DMS153 treated with DMSO at 0.1 percent for 48 hours (cell line): ENCODE measurements around the gene COL15A1.
"Not testable (repeated sequence)": the region's sequence is repeated elsewhere in the genome, so short reads cannot be mapped to it uniquely, and the experiment has no call there.

Experiments used
- DNase-seq: peaks from one replicate; lab custom pipeline; 2025; ENCODE audit not compliant: unreplicated experiment; lab: John Stamatoyannopoulos, UW

Gene COL15A1

DNA sequence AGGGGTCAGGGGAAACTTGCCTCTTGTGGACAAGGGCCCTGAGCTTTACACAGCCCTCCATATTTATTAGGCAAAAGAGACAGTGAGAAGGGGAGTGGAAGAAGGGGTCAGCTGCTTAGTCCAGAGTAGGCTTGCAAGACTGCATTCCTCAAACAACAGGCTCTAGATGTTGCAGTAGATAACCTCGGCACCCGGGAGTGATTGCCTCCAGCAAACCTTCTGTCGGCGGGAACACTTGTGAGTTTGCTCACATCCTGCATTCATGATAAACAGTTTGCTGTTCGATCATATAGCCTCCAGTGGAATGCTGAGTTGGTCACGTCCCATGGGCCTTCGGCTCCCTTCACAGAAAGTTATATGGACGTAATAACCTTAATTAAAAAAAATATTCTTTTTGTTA lies 66.7 kb downstream of the COL15A1 start:
- DNase-seq, result not testable (repeated sequence)

DNA sequence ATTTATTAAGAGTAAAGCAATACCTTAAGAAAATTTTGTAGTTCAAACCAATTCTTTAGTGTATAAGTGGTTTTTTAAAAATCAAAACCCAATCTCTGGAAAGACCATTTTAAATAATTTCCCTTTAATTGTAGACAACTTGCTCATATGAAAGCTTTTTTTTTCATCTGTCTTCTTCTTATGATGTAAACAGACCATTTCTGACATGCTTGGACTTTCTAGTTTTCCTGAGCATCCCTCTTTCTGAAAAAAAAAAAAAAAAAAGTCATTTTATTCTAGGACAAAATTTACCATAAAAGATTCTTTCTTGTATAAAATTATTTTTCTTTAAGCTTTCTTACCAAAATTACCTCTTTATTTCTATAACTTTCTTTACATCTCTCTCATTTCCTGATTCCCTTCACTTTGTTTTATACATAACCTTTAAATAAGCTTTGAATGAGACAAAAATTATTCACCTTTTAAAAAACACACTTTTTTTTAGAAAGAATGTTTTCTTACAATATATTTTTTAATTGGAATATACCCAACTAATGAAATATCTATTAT lies 67.5 kb downstream of the COL15A1 start:
- no peak for DNase-seq

DNA sequence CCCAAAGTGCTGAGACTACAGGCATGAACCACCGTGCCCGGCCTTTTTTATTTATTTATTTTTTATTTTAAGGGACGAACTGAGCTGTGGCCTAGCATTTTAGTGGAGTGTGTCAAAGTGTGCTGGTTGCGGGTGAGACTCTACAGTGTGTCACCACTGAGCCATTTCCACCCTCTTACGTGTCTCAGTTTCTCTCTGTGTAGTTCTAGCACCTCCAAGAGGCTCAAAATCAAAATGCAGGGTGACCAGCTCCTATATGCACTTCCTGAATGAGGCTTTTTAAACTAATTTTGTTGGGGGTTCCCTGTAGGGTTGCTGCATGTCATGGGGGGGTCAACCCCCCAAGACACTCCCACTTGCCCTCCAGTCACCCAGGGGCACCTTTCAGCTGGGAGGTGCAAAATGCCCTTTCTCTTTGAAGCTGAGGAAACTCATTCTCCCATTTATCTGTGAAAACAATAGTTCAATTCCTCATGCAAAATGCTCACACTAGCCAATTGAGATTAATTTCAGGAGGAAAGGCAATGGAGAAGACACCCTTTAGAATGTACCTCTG lies 69.3 kb downstream of the COL15A1 start:
- no peak for DNase-seq

DNA sequence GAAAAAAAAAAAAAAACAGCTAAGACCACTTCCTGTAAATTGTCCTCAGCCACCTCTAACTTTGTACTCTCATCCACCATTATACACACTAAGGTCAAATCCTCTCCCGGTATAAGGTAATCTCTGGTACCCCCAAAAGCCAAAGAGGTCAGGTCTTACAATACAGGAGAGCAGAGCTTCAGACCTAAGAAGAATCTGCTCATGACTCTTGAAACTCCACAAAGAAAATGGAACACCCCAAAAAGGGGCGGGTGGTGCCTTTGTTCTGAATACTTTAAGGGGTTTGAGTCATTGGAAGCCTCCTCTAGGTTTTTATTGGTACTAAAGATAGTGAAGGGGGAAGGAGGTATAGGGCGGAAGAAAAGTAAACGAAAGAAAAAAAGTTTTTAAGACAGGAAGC lies 69.8 kb downstream of the COL15A1 start:
- no peak for DNase-seq

GRCh38 chr9:99015448-99015847 lies 71.7 kb downstream of the COL15A1 start:
- DNase-seq, result no peak

GRCh38 chr9:99015890-99016289 lies 72.2 kb downstream of the COL15A1 start:
- DNase-seq, result no peak

GRCh38 chr9:99016681-99017387 lies 73.1 kb downstream of the COL15A1 start:
- no peak for DNase-seq

- DNase-seq, result no peak
Observed at GRCh38 chr9:99018653-99019052, 74.9 kb downstream of the COL15A1 start.

DNA sequence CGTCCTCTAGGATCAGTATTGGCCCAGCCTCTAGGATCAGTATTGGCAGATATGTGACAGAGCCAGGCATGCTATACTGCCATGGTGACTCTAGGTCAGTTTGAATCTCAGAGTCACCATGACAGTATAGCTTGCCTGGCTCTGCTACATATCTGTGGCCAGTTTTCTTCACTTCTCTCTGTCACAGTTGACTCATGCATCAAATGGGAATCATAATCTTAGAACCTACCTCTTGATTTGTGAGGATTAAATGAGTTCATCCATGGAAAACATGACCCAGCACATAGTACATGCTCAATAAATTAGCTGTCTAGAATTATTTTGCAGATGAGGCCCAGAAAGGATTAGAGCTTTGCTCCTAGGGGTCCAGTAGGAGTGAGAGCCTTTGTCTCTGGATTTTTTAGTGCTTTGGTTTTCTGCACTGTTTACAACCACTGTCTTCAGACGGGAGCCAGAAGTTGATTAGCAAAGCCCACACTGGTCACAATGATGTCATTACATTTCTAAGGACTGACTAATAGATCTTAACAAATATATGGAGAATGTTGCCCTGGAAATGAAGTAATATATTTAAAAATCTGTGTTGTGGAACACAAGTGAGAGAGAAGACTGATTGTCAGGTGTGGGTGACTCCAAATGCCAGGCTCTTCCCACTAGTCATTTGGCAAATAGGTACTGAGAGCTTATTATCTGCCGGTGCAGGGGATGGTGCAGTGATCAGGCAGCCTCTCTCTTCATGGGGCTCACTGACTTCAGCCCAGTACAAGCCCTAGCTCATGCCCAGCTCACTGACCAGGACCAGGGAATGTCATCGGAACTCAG lies 76.0 kb downstream of the COL15A1 start:
- DNase-seq, result no peak

GRCh38 chr9:99020786-99021436 lies 77.2 kb downstream of the COL15A1 start:
- DNase-seq, result no peak

GRCh38 chr9:99021512-99021911 lies 77.8 kb downstream of the COL15A1 start:
- no peak for DNase-seq

- no peak for DNase-seq
Observed at GRCh38 chr9:99023231-99023630, 79.5 kb downstream of the COL15A1 start.

DNA sequence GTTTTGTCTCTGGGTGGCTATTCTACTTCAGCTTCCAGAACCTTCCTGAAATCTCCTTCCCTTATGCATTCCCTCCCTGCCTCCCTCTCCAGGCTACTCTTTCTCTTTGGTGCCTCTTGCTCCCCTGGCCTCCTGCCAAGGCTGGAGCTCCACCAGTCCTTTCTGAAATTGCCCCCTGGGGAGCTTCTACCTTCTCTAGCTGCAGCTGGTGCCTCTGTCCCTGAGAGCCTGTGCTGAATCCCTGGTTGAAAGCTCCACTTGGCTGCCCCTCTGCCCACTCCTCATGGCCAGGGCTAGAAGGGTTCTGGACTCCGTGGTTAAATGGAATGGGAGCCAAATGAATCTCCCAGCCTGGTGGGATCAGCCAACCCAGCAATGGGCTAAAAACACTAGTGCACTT lies 80.1 kb downstream of the COL15A1 start:
- peak; percentile 37 for DNase-seq

- DNase-seq, result no peak
Observed at GRCh38 chr9:99024959-99025358, 81.3 kb downstream of the COL15A1 start.

DNA sequence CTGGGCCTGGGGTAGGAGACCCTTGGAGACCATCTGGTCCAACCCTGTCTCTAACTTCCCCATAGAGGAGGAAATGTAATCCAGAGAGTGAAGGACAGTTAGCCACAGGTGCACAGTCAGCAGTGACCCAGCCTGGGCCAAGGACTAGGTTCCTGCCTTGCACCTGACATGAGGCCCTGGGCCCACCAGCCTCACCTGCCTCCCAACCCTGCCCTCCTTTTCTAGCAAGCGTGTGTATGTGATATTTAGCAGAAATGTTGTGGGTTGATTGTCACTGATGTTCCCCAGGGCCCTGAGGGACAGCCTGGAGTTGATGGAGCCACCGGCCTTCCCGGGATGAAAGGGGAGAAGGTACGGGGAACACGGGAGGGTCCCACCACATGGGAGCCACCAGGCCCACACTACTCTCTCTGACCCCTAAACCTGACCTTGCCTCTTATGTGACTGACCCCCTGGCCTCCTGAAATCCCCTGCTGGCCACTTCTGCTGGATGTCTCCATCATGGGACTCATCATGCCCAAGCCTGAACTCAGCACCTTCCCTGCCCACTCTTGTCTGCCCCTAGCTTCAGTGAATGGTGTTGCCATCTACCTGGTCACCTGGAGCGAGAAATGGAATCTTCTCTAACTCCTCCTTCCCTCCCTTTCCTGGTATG lies 82.0 kb downstream of the COL15A1 start:
- no peak for DNase-seq

GRCh38 chr9:99026271-99026955 lies 82.7 kb downstream of the COL15A1 start:
- DNase-seq, result no peak

- no peak for DNase-seq
Observed at GRCh38 chr9:99026956-99027298, 83.2 kb downstream of the COL15A1 start.

- no peak for DNase-seq
Observed at GRCh38 chr9:99027443-99027842, 83.7 kb downstream of the COL15A1 start.

DNA sequence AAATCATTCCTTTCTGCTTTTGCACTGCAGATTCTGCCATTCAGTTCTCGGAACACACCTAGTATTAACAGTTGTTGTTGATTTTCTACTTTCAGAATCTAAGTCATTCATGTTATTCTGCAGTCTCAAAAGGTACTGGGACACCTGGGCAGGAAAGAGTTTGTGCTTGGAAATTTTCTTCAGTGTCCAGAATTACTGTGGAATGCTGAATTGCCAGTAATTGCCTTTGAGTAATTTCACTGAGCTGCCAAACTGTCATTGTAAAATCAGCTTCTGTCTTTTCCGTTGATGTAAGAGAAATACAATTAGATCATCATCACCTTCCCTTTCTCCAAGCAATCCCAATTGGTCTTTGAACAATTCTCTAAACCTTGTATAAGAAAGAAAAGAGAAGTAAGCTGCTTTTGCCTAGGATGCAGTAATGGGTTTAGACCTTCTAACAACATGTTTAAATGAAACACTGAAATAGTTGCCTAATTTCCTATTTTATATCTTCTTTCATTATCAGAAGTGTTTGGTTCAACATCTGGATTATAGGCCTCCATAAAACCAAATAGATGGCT lies 85.5 kb downstream of the COL15A1 start:
- no peak for DNase-seq

- DNase-seq, result no peak
Observed at GRCh38 chr9:99030092-99030511, 86.4 kb downstream of the COL15A1 start.
